Measurements from ENCODE around the gene ANKRD24.

GRCh38 chr19:4189641-4190040, 7.2 kb downstream of the ANKRD24 start:
- no peak for TF ChIP-seq POLR2A (IDR thresholded peaks at IDR 0.05; ENCODE audit: low read length)
- TF ChIP-seq GATA1 (IDR thresholded peaks at IDR 0.05; ENCODE audit: low read depth, low read length): no peak

Data from erythroblast (primary cell).